Ramos (cell line): ENCODE data around the gene ERC1.

Experiments
- in situ Hi-C: fragments of 300-500 bp; cut with MboI; formaldehyde crosslinking; loops from one replicate; pipeline ENCODE4 v1.14.3; 2022; ENCODE audit warnings: low sequenced_read_pairs; ENCODE audit not compliant: unreplicated experiment

The ERC1 gene

GRCh38 chr12:1413930-1414329 lies 422.9 kb downstream of the ERC1 start:
- in situ Hi-C loops: no loop called here

- in situ Hi-C loops: no loop called here
These were observed 427.1 kb downstream of the ERC1 start for GRCh38 chr12:1418144-1418543.

GRCh38 chr12:1419849-1420371 lies 428.9 kb downstream of the ERC1 start:
- in situ Hi-C loops: no loop called here

- in situ Hi-C loops: no loop called here
These were observed 430.2 kb downstream of the ERC1 start for GRCh38 chr12:1421091-1421846.

GRCh38 chr12:1422604-1423315 lies 431.7 kb downstream of the ERC1 start:
- in situ Hi-C loops: no loop called here

GRCh38 chr12:1424674-1425395 lies 433.8 kb downstream of the ERC1 start:
- in situ Hi-C loops: no loop called here

GRCh38 chr12:1425396-1425729 lies 434.3 kb downstream of the ERC1 start:
- in situ Hi-C loops: no loop called here

GRCh38 chr12:1428671-1429070 lies 437.6 kb downstream of the ERC1 start:
- in situ Hi-C loops: no loop called here

- in situ Hi-C loops: no loop called here
These were observed 439.0 kb downstream of the ERC1 start for GRCh38 chr12:1429980-1430379.

- in situ Hi-C loops: no loop called here
These were observed 443.4 kb downstream of the ERC1 start for GRCh38 chr12:1434296-1434955.

- in situ Hi-C loops: no loop called here
These were observed 444.0 kb downstream of the ERC1 start for GRCh38 chr12:1435044-1435443.

- in situ Hi-C loops: no loop called here
These were observed 444.4 kb downstream of the ERC1 start for GRCh38 chr12:1435456-1435855.

- in situ Hi-C loops: no loop called here
These were observed 445.0 kb downstream of the ERC1 start for GRCh38 chr12:1436015-1436414.

GRCh38 chr12:1436981-1437380 lies 446.0 kb downstream of the ERC1 start:
- in situ Hi-C loops: no loop called here

- in situ Hi-C loops: no loop called here
These were observed 448.2 kb downstream of the ERC1 start for GRCh38 chr12:1439201-1439600.

- in situ Hi-C loops: no loop called here
These were observed 448.7 kb downstream of the ERC1 start for GRCh38 chr12:1439687-1440086.

- in situ Hi-C loops: no loop called here
These were observed 452.6 kb downstream of the ERC1 start for GRCh38 chr12:1443421-1444141.

- in situ Hi-C loops: no loop called here
These were observed 453.1 kb downstream of the ERC1 start for GRCh38 chr12:1444142-1444516.

GRCh38 chr12:1445807-1446206 lies 454.8 kb downstream of the ERC1 start:
- in situ Hi-C loops: no loop called here

GRCh38 chr12:1448336-1448735 lies 457.3 kb downstream of the ERC1 start:
- in situ Hi-C loops: no loop called here
